DMS153 (cell line): ENCODE measurements around the gene C1QTNF3.
"Not testable (repeated sequence)": the region's sequence is repeated elsewhere in the genome, so short reads cannot be mapped to it uniquely, and the experiment has no call there.

Experiments
- DNase-seq: peaks from one replicate; lab custom pipeline; 2025; lab: John Stamatoyannopoulos, UW

Gene C1QTNF3

GRCh38 chr5:34051374-34051980, 8.5 kb upstream of the C1QTNF3 start:
- no peak for DNase-seq

GRCh38 chr5:34047774-34048572, 5.0 kb upstream of the C1QTNF3 start:
- no peak for DNase-seq

- peak; percentile 26 for DNase-seq
Measured at GRCh38 chr5:34047143-34047542, 4.1 kb upstream of the C1QTNF3 start.

GRCh38 chr5:34045996-34046395, 3.0 kb upstream of the C1QTNF3 start:
- DNase-seq, result no peak

- DNase-seq, result no peak
Measured at GRCh38 chr5:34045023-34045422, 2.0 kb upstream of the C1QTNF3 start.

- no peak for DNase-seq
Measured at GRCh38 chr5:34042321-34042720, 692 bp downstream of the C1QTNF3 start.

GRCh38 chr5:34041247-34041972, 1.6 kb downstream of the C1QTNF3 start:
- no peak for DNase-seq

- DNase-seq, result no peak
Measured at GRCh38 chr5:34040472-34040871, 2.5 kb downstream of the C1QTNF3 start.

GRCh38 chr5:34039398-34040157, 3.4 kb downstream of the C1QTNF3 start:
- DNase-seq, result no peak

GRCh38 chr5:34038838-34039237, 4.2 kb downstream of the C1QTNF3 start:
- no peak for DNase-seq

- no peak for DNase-seq
Measured at GRCh38 chr5:34038390-34038789, 4.6 kb downstream of the C1QTNF3 start.

GRCh38 chr5:34037726-34038125, 5.3 kb downstream of the C1QTNF3 start:
- DNase-seq, result no peak

- no peak for DNase-seq
Measured at GRCh38 chr5:34035756-34036155, 7.3 kb downstream of the C1QTNF3 start.

GRCh38 chr5:34034534-34035327, 8.3 kb downstream of the C1QTNF3 start:
- DNase-seq, result no peak

GRCh38 chr5:34031966-34032365, 11.0 kb downstream of the C1QTNF3 start:
- DNase-seq, result no peak

- DNase-seq, result no peak
Measured at GRCh38 chr5:34031117-34031516, 11.9 kb downstream of the C1QTNF3 start.

GRCh38 chr5:34030585-34030984, 12.4 kb downstream of the C1QTNF3 start:
- DNase-seq, result not testable (repeated sequence)

GRCh38 chr5:34030048-34030447, 13.0 kb downstream of the C1QTNF3 start:
- DNase-seq, result no peak

- DNase-seq, result no peak
Measured at GRCh38 chr5:34028349-34028748, 14.7 kb downstream of the C1QTNF3 start.

GRCh38 chr5:34026089-34026761, 16.8 kb downstream of the C1QTNF3 start:
- DNase-seq, result no peak
